ENCODE data around the gene TPPP.
A peak's percentile ranks its signal among the peaks of the same experiment; 100 is the strongest.

The TPPP gene

DNA sequence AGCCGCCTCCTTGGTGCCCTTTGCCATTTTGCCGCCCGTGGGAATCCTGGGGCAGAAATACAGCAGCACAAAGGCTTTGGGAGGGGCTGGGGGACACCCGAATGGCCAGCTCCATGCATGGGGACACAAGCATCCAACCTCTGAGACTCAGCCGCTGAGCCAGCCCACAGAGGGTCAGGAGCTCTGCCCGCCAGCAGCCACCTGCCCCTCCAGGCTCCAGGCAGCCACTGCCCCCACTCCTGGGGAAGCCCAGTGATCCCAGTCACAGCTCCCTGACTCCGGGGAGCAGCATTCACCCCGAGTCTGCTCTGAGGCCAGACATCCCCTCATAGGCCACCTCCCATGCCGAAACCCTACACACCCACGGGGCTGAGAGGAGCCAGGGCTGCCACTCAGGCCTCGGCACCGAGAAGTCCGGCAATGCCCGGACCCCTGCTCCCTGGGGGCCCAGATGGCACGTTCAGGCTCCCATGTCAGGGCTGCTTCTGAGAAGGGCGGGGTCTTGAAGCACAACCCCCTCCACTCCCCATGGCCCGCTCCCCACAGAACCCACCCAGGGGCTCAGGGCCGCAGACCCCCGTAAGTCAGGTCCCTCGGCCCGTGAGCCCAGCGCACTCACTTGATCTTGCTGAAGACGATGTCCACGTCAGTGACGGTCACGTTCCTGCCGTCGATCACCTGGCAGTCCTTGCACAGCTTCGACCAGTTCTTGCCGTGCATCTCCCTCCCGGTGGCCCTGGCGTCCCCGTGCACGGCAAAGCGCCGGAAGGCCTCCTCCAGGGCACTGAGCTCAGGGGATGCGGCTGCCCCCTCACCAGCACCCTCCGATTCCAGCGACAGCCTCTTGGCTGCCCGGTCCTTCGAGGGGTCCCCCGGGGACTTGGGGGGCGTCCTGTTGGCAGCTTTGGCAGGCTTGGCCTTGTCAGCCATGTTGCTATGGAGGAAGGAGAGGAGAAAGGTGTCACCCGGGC lies 15.7 kb downstream of the TPPP start:
- no peak for DNase-seq

DNA sequence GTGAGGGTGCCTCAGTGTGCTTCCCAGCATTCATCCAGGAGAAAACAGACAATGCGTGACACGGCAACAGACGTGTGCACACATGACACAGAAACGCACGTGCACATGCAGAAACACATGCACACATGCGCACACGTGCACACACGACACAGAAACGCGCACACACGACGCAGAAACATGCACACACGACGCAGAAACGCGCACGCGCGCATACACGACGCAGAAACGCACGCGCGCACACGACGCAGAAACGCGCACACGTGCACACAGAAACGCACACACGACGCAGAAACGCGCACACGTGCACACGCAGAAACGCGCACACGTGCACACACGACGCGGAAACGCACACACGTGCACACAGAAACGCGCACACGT lies 16.5 kb downstream of the TPPP start:
- DNase-seq = no peak

DNA sequence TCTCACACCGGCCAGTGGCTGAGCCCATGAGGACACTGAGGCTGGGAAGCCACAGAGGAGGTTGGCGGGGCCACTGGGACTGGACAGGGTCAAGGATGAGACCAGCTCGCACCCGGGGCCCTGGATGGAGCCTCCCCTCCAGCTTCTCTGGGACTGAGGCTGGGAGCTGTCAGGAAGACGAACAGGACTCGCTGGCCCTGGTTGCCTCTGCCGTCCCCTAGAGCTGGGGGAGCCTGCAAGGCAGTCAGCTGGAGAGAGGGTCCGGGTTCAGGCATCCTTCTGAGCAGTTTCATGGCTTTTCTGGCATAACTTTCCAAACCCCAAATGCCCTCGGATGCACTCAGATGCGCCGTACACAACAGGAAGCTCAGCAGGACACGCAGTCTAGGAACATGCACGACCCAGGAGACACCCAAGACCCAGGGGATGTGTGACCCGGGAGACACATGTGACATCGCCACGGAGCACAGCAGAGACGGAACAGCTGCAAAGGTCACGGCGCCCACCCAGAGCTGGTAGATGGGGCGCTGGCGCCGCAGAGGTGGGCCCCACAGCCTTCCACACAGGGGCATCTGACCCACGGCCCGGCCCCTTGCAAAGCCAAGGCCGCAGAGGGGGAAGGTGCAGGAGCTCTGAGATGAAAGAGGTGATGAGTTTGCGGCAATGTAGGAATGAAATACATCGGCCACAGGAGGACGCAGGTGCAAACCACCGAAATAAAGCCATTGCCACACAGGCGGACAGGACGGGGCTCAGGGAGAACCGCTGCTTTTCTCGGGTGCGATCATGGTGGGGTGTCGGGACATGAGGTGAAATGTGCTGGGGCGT lies 17.1 kb downstream of the TPPP start:
- DNase-seq = no peak

DNA sequence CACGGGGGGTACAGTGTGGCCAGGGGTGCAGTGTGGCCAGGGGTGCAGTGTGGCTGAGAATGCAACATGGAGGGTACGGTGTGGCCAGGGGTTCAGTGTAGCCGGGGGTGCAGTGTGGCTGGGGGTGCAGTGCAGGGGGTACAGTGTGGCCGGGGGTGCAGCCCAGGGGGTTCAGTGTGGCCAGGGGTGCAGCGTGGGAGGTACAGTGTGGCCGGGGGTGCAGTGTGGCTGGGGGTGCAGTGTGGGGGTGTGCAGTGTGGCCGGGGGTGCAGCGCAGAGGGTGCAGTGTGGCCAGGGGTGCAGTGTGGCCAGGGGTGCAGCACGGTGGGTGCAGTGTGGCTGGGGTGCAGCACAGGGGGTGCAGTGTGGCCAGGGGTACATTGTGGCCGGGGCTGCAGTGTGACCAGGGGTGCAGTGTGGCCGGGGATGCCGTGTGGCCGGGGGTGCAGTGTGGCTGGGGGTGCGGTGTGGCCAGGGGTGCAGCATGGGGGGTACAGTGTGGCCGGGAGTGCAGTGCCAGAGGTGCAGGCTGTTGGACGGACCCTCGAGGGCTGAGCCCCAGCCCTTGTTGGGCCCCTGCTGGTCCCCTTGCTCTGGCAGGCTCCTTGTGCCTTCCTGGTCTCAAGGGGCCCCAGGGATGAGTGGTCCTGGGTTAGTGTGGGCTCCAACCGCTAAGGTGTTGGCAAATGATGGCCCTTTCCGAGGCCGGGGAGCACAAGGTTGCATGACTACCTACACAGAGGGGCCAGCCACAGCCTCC lies 17.9 kb downstream of the TPPP start:
- no peak for DNase-seq

DNA sequence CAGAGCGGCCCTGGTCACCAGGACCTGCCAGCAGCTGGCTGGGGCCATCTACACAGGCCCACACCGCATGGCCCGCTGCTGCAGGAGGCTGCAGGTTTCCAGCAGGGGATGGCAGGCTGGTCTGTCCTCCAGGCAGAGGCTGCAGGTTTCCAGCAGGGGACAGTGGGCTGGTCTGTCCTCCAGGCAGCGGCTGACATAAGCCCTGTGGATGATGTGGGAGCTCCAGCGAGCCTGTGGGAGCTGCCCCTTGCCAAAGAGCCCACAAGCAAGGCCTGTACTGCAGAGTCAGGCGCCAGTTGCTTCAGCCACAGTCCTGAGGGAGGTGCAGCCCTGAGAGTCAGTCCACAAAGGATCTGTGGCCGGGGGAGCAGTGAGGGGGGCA lies 18.5 kb downstream of the TPPP start:
- no peak for DNase-seq

DNA sequence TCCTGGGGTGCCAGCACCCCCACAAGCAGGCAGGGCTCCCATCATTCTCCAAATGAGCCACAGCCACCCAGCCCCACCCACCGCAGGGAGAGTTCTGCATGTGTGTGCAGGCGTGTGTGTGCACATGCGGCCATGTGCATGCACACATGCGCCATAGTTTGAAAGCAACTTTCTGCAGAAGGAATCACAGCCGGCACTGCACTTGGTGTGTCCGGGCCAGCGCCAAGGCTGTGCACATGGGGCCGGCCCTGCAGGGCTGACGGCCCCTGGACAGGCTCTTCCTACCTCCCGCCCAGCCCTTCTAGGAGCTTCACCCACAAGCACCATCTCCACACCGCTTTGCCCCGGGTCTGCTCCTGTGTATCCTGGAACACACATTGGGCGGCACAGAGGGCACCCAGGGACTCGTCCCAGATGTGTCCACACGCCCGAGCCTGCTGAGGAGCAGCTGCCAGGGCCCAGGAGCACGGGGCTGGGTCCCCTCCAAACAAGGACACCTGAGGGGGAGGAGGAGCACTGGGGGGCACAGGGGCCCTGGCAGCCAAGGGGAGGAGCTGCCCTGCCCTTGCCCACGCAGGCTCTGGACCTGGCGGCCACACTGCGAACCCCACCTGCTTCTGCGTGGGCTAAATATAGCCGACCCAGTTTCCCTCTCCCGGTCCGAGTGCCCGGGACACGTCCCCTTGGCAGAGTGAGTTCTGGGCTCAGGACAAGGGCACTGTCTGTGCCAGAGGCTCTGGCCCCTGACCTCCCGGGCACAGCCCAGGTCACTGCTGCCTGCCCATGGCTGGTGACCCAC lies 19.1 kb downstream of the TPPP start:
- DNase-seq = no peak

DNA sequence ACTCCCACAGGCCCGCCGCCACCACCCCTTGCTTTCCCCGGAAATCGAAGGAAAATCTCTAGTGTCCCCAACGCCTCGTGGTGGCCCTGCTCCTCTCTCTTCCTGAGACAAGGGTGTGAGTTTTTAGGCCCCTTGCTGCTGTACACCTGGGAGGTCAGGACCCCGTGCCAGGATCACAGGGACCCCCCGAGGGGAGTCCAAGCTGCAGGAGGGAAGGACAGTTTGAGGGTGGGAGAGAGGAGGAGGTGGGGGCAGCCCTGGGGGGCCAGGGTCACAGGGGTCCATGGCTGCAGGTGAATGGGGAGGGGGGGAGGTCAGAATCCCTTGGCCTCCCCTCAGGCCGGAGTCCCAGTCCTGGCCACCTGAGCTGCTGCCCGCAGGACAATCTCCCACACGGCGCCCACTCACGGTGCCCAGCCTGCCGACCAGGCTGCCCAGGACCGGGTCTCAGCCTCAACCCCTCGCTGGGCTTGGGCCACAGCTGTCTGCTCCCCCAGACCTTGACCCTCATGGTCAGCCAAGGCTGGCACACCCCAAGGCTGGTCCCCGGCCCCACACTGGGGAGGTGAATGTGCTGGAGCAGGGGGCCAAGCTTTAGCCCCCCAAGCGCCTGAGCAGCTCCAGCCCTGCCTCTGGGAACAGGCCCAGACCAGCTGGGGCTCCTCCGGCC lies 19.9 kb downstream of the TPPP start:
- DNase-seq = no peak

DNA sequence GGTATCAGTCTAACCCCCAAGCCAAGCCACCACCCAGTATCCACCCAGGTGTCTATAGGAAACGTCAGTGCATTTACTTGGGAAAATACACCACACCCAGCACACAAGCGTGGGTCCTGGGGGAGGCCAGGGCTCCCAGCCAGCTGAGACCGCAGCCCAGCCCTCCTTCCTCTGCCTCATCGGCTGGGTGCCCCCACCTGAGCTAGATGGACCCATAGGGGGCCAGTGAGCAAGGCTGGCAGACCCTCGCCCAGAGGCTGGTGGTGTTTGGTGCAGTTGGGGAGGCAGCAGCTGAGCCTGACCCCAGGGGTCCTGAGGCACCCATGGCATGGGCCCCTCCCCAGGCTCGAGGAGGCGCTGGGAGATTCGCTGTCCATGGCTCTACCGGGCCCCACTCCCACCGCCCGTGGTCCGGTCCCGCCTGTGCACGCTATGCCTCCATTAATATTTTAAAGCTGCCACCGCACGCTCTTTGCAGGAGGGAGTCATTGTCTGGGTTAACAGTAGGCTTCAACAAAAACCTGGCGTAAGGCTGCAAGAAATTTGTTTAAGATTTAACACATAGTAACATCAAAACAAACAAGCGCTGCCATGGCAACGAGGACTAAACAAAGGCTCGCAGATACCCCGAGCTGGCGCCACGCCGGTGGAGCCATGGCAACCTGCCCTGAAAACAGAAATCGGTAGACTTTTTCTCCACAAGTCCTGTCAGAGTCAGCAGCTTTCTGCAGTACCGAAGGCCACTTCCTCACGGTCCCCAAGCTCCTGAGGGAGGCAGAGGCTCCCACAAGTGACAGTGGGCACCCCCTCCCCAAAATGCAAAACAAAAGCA lies 20.6 kb downstream of the TPPP start:
- DNase-seq = peak; percentile 75

DNA sequence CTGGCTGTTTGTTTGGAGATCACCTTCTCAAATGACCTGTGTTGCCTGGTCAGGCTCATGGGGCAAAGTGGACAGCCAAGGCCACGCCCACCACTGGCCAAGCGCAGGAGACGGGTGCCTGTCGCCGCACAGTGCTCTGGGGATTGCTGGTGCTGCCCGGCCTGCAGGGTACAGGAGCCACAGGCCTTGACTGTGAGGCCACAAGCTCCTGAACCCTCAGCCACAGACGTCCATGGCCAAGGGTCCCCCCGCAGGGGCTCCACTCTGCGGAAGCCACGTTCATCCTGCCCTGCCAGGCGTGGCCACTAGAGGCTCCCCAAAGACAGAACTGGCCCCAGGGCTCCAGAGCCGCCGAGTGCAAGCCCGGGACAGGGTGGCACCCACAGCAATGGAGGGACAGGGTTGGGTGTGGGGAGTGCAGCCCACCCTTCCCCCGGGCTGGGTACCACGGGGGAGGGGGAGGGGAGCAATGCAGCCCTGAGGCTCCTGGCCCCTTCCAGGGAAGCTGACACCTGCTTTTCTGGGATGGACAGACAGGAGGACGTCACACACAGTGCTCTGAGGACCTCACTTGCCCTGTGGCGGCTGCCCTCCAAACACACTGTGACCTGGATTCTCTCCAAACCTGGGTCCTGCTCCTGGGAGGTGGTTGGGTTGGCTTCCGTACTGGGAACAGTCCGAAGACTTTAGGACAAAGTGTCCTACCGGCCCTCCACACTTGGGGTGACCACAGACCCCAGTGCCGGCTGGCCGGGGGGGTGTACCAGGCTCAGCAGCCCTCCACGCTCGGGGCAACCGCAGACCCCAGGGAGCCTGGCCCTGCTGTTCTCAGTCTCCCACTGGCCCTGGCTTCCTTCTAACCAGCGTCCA lies 21.5 kb downstream of the TPPP start:
- peak; percentile 58 for DNase-seq

DNA sequence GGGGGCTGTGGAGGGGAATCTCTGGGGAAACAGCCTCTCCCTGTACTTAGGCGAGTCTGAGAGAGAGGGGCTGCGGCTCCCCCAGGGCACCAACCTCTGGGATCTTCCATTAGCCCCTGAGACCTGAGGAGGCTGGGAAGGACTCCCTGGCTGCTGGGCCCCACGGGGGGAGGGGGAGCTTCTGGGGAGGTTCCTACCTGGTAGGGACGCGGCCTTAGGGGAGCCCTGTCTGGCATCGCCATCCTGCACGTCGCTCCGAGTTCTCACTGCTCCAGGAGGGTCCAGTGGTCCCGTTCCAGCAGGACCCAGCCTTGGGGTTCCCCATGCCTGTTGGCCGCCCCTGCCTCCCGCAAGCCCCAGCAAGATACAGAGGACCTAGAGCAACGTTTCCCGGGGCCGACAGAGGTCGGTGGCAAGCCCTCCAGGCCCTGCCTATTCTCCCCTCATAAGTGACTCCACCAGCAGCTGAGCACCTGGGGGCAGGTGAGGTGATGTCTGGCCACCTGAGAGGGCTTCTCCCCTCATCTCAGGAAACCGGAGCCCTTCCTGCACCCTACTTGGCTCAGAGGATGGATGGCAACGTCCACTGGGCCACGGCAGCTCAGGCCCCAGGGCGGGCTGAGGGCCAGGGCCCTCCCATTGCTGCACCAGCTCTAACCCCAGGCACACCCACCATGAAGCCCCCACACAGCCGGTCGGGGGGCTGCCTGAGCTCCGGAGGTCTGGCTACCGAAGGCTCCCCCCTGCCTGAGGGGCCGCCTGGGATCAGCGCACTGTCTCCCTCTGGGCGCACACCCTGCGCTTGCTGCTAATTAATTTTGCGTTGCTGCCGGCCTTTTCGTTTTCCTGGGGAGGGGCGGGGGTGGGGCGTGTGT lies 22.5 kb downstream of the TPPP start:
- DNase-seq = no peak

DNA sequence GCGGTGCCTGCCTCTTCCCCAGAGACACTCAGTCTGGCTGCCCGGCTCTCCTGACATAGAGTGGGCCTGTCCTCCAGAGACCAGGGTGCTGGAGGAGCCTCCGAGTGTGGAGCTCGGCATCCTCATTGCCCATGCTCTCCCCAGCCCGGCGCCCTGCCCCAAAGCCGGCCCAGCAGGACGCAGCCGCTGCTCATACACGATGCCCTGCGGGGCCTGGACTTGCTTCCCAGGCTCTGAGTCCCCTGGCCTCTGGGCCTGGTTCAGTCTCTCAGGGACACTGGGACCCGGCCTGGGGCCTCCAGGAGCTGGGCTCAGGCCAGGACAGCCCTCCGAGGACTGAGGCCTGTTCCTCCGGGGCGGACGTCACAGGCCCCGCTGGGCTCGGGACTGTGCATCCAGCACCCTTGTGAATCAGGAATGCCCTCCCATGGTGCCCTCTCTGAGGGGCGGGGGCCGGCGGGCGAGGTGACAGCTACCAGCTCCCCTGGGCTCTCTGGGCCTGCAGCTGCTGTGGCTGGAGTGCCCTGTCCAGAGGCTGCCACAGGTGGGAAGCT lies 23.2 kb downstream of the TPPP start:
- no peak for DNase-seq

DNA sequence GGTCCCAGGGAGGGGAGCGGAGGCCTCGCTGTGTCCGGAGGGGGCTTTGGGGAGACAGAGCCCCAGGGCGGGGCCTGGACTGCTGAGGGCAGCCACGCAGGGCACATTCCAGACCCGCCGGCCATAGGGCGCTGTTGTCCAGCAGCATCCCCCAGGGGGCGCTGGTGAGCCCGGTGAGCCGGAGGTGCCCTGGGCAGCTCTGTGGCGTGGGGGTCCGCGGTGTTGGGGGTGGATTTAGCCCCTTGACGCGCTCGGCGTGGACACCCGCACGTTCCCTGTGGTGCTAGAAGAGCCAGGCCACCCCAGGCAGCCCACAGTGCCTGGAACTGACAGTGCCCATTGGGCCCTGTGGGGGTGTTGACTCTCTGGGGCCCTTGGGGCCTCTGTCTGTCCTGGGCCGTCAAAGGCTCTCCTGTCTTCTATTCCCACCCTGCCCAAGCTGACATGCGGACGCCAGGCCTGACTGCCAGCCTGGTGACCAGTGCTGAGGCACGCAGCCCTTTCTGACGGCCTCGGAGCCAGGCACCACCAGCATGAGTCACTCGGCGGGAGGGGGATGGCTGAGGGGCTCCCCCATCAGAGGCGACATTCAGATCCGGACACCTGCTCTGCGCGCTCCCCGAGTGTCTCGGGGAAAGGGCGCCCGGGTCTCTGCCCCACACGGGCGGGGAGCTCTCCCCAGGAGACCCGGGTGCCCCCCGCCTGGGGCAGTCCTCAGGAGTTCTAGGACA lies 23.9 kb downstream of the TPPP start:
- peak; percentile 15 for DNase-seq

DNA sequence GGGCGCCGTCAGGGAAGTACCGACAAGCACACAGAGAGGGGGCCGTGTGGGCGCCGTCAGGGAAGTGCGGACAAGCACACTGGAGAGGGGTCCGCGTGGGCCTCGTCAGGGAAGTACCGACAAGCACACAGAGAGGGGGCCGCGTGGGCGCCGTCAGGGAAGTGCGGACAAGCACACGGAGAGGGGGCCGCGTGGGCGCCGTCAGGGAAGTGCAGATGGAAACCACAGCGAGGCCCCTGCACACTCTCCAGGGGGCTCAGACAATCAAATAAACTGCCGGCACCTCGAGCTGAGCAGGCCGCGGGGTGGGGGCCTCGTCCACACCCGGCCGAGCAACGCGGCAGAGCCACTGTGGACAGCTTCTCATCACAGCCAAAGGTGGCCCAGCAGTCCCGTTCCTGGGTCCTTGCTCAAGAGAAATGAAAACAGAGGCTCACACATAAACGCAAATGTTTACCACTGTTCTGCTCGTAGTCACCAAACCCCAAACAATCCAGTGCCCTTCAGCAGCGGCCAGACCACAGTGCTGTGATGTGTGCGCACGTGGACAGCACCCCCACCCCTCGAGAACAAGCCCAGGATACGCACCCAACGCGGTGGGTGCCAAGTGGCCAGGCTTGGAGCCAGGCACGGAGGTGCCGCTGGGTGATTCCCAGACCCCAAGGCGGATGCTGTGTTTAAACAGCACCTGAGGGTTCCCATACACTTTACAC lies 24.7 kb downstream of the TPPP start:
- no peak for DNase-seq

DNA sequence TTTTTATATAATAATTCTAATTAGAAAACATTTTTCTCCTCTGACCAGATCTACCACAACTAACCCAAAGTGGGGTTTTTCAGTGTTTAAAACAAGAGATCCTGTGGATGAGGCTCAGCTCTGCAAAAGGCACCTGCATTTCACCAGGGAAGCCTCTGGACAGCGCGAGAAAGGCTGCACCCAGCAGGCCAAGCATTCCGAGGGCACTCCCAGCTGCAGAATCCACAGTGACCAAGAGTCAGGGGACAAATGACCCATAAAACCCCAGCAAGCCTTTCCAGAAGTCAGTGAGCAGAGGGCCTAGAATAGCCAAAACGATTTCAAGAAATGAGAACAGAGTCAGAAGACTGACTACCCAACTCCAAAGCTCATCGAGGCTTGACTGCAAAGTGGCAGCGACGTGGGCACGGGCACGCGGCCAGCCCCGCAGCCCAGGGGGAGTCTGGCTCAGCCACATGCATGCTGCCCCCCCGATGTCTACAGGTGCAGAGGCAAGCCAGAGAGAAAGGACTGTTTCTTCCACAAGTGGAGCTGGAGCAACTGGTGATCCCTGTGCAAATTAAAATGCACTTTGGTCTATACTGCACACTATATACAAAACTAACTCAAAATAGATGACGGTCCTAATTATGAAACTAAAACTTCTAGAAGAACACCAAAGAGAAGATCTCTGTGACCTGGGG lies 26.2 kb downstream of the TPPP start:
- DNase-seq = no peak

DNA sequence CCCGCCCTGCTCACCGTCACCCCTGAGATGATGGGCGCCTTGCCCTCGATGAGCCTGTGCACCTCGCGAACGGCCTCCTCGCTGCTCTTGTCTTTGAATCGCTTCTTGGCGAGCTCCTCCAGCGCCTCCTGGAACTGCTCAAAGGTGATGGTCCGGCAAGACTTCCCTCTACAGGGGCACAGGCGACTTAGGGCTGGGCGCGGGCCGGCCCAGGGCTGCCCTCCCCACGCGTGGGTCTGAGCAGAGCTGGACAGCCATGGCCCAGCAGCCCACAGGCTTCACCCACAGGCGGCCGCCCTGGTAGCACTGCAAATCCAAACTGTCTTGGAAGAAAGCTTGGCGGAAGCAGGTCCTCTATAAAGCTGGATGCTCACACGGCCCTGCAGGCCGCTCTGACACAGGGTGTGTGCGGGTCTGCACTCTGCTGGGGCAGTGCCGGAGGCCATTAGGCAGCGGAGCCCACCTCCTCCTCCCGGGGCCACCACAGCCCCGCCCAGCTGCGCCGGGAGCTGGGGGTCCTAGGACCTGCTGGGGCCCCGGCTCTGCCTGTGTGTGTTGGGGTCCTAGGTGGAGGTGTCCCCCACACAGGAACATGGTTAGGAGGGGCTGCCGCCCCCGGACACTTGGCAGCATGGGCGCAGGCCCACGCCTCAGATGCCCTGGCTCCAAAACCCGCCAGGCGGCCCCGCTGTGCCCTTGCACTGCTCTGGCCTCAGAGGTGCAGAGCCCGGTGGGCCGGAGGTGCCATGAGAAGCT lies 27.0 kb downstream of the TPPP start:
- no peak for DNase-seq
